DOHH2 (cell line): Measurements from ENCODE around the gene CAMTA1.

ENCODE experiments used
- H3F3A ChIP-seq: fragments of 200-600 bp; sonication (generic), shearing (Covaris generic); 2 replicates; pipeline ENCODE4 v1.6.0; 2016; ENCODE audit warnings: antibody characterized with exemption, mild to moderate bottlenecking; ENCODE audit not compliant: control insufficient read depth, insufficient read depth
- H3K27ac ChIP-seq: fragments of 200-600 bp; sonication (generic); 2 replicates; pipeline ENCODE4 v1.5.1; 2014; ENCODE audit warnings: low read depth, mild to moderate bottlenecking, low read length, moderate library complexity
- H3K27me3 ChIP-seq: fragments of 200-600 bp; sonication (generic); 2 replicates; pipeline ENCODE4 v1.6.1; 2014; ENCODE audit warnings: mild to moderate bottlenecking, low read length, mixed read lengths; ENCODE audit not compliant: control insufficient read depth
- H3K36me3 ChIP-seq: fragments of 200-600 bp; sonication (generic); 2 replicates; pipeline ENCODE4 v1.6.1; 2014; ENCODE audit warnings: mild to moderate bottlenecking, low read length, moderate library complexity, mixed read lengths; ENCODE audit not compliant: control insufficient read depth
- H3K4me1 ChIP-seq: fragments of 200-600 bp; sonication (generic); 2 replicates; pipeline ENCODE4 v1.6.1; 2014; ENCODE audit warnings: mild to moderate bottlenecking, low read length, mixed read lengths; ENCODE audit not compliant: control insufficient read depth
- H3K4me2 ChIP-seq: fragments of 200-600 bp; sonication (generic); 2 replicates; pipeline ENCODE4 v1.6.0; 2014; ENCODE audit warnings: mild to moderate bottlenecking, low read length, moderate library complexity
- H3K4me3 ChIP-seq: fragments of 200-600 bp; sonication (generic); 2 replicates; pipeline ENCODE4 v1.5.1; 2014; ENCODE audit warnings: mild to moderate bottlenecking, low read length, mixed read lengths
- H3K79me2 ChIP-seq: fragments of 200-600 bp; sonication (generic); 2 replicates; pipeline ENCODE4 v1.6.1; 2014; ENCODE audit warnings: mild to moderate bottlenecking, low read length, mixed read lengths; ENCODE audit not compliant: control insufficient read depth
- H3K9me2 ChIP-seq: fragments of 200-600 bp; sonication (generic); replicated peaks from 2 replicates; pipeline ENCODE4 v1.6.1; 2014; ENCODE audit warnings: mild to moderate bottlenecking, low read length, mixed read lengths; ENCODE audit not compliant: control insufficient read depth
- H3K9me3 ChIP-seq: fragments of 200-600 bp; sonication (generic); 2 replicates; pipeline ENCODE4 v1.6.1; 2014; ENCODE audit warnings: antibody characterized with exemption, low read length, mixed read lengths; ENCODE audit not compliant: control insufficient read depth, insufficient read depth
- H4K20me1 ChIP-seq: fragments of 200-600 bp; sonication (generic); 2 replicates; pipeline ENCODE4 v1.6.0; 2014; ENCODE audit warnings: low read depth, mild to moderate bottlenecking, antibody characterized with exemption, low read length, moderate library complexity; ENCODE audit not compliant: control insufficient read depth, insufficient read depth
- CTCF ChIP-seq: fragments of 200-600 bp; sonication (generic); IDR thresholded peaks from one replicate; pipeline ENCODE4 v1.5.1; 2014; ENCODE audit warnings: antibody characterized with exemption, mild to moderate bottlenecking, low read depth, low read length; ENCODE audit not compliant: poor library complexity, severe bottlenecking
- EZH2phosphoT487 ChIP-seq: fragments of 200-600 bp; sonication (generic); IDR thresholded peaks from 2 replicates; pipeline ENCODE4 v1.6.1; 2017; ENCODE audit warnings: borderline replicate concordance, mild to moderate bottlenecking, antibody characterized with exemption, low read length, moderate library complexity, mixed read lengths

The CAMTA1 gene

GRCh38 chr1:7284839-7285435, 499.7 kb downstream of the CAMTA1 start:
- no peaks in the 10 kb centered on the region for H3K79me2 ChIP-seq
- no peak overlapping the region for H3K4me2 ChIP-seq
- no peaks in the 10 kb centered on the region for H3K4me1 ChIP-seq
- H3K9me3 ChIP-seq: no peaks in the 10 kb centered on the region
- H3K27me3 ChIP-seq: no peaks in the 10 kb centered on the region
- H4K20me1 ChIP-seq: no peaks in the 10 kb centered on the region
- H3K4me3 ChIP-seq: no peak overlapping the region
- no peak overlapping the region for H3K27ac ChIP-seq
- no peaks in the 10 kb centered on the region for H3K9me2 ChIP-seq
- no peaks in the 10 kb centered on the region for H3F3A ChIP-seq
- no peaks in the 10 kb centered on the region for H3K36me3 ChIP-seq
- TF ChIP-seq EZH2phosphoT487 (no peak), CTCF (no peak)

DNA sequence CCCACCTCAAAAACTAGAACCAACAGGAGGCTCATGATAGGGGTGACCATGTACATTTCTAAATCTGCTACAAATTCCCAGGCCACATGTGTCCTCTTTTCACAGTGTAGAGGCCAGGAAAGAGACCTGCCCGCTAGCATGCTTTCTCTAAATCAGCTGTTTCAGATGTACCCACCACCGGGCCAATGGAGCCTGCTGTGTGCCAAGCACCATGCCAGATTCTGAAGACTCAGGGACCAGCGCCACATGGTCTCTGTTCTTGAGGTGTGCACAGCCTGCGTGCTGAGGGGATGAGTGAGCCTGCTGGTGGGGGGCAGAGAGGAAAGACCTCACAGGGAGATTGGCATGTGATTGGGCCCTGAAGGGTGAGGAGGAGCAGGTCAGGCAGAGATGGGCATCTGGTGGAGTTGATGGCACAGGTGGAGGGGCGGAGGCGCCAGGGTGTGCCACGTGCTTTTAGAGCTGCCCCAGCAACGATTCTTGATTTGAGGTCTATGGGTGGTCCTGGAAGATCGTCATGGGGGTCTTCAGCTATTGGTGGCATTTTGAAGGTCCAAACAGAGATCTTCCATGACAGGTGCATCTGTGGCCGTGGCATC, 500.7 kb downstream of the CAMTA1 start:
- Histone ChIP-seq H3K27me3 (no peaks in the 10 kb centered on the region), H3K79me2 (no peaks in the 10 kb centered on the region), H3K9me2 (no peaks in the 10 kb centered on the region), H3K27ac (no peak overlapping the region), H3K4me1 (no peaks in the 10 kb centered on the region), H3K36me3 (no peaks in the 10 kb centered on the region), H3K9me3 (no peaks in the 10 kb centered on the region), H3F3A (no peaks in the 10 kb centered on the region), H3K4me2 (no peak overlapping the region), H3K4me3 (no peak overlapping the region), H4K20me1 (no peaks in the 10 kb centered on the region)
- TF ChIP-seq CTCF (no peak), EZH2phosphoT487 (no peak)

GRCh38 chr1:7287013-7287412, 501.8 kb downstream of the CAMTA1 start:
- Histone ChIP-seq H3K4me3 (no peak overlapping the region), H3K27ac (no peak overlapping the region), H3K4me2 (no peak overlapping the region), H3K79me2 (no peaks in the 10 kb centered on the region), H3K27me3 (no peaks in the 10 kb centered on the region), H3K9me3 (no peaks in the 10 kb centered on the region), H3F3A (no peaks in the 10 kb centered on the region), H3K9me2 (no peaks in the 10 kb centered on the region), H3K4me1 (no peaks in the 10 kb centered on the region), H4K20me1 (no peaks in the 10 kb centered on the region), H3K36me3 (no peaks in the 10 kb centered on the region)
- TF ChIP-seq CTCF: no peak
- TF ChIP-seq EZH2phosphoT487: no peak
